DMS153 (cell line): ENCODE measurements around the gene SETD4.

Experiments used
- DNase-seq: peaks from one replicate; lab custom pipeline; 2025; lab: John Stamatoyannopoulos, UW

The SETD4 gene

DNA sequence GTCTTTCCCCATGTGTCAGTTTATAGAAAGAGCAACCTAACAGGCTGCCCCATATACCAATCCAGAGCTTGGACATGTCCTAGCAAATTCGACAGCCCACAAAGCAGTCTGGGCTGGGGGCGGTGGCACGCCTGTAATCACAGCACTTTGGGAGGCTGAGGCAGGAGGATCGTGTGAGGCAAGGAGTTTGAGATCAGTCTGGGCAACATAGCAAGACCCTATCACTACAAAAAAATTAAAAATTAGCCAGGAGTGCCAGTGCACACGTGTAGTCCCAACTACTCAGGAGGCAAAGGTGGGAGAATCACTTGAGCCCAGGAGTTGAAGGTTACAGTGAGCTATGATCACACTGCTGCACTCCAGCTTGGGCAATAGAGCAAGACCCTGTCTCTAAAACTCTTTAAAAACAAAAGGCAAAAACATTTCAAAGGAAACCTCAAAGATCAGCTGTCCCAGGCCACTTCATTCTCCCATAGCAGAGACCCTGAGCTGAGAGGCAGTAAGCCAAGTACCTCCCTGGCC is 54.4 kb downstream of the SETD4 start:
- no peak for DNase-seq

DNA sequence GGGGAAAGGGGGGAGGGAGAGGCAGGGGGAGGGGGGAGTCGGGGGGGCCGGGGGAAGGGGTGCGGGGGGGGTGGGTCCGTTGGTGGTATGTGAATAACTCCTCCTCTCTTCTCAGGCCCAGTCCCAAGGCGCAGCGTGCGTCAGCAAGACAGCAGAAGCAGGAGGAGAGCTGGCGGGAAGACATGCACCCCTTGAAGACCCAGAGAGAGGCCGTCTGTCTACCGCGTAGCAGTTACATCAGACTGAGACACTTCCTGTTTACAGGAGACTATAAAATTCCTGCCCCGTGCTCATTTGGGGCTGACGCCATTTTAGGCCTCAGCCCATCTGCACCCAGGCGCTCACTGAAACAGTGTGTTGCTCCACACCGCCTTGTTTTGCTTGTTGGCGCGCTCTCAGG is 55.3 kb downstream of the SETD4 start:
- DNase-seq, result peak; percentile 29

DNA sequence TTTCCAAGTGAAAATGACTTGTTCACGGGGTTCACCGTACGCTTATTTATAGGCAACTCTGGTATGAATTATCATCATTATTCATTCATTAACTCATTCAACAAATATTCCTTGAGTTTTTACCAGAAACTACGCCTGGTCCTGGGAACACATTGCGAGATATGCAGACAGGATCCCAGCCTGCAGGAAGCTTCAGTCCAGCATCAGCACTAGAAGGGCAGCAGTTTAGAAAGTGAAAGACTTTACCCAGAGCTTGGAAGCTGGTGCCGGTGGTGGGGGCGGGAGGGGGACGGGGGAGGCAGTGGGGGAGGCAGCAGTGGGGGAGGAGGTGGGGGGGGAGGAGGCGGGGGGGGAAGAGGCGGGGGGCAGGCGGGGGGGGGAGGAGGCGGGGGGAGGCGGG is 55.9 kb downstream of the SETD4 start:
- DNase-seq, result no peak

DNA sequence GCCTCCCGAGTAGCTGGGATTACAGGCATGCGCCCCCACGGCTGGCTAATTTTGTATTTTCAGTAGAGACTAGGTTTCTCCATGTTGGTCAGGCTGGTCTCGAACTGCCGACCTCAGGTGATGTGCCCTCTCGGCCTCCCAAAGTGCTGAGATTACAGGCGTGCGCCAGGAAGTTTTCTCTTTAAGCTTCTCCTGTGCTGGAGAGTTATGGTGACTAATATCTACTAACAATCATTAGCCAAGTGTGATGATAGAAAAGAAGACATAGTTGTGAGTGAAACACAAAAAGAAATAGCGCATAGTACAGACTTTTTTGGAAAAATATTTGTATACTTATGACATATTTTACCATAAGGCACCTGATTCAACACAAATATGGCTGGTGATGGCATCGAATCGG is 56.5 kb downstream of the SETD4 start:
- DNase-seq, result no peak

DNA sequence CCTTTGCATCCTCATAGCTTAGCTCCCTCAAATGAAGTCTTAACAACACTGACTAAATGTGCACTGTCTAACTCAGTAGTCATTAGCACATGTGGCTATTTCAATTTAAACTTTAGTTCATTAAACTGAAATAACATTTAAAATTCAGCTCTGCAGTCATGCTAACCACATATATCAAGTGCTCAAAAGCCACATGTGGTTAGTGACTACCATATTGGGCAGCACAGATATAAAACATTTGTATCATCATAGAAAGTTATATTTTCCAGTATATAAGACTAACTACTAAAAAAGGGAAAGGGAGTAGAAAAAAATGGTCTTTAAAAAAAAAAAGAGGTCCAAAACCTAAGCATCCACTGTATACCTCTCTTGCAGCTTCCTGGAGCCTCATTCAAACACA is 64.1 kb downstream of the SETD4 start:
- DNase-seq, result no peak

DNA sequence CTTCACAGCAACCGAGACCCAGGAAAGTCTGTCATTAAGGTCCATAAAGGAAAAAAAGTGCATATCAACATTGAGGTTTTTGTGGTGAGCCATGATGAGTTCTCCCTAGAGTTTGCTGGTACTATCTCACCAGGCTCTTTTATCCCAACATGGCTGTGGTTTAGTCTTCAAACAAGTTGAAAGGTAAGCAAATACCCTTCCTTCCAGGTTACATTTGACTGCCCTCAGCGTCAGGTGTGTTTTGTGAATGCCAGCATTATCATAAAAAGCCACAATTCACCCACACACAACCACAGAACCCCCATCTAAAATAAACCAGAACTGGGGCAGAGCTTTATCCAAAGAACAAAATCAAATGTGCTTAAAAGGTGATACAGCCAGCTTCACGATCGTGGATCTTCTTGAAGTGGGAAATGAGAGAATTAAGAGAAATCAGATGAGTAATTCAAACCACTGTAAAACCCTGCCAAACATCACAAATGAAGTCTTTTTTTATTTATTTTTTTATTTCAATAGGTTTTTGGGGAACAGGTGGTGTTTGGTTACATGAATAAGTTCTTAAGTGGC is 64.7 kb downstream of the SETD4 start:
- peak; percentile 77 for DNase-seq

DNA sequence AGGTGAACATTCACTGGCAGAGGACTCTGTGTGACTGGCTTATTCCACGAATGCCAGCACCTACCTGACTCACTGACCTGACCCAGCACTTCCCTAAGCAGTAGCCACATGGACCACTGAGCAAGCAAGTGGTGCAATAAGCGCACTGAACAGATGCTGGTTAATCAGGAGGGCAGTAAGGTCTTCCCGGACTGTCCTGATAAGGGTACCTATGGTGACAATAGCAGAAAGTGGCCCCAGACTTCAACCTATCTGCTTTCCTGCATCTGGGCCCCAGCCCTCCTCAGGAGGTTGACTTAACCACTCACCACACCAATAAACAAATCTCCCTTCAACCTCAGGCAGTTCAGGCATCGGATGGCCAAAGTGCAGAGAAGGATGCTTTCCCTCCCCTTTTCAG is 65.7 kb downstream of the SETD4 start:
- no peak for DNase-seq

DNA sequence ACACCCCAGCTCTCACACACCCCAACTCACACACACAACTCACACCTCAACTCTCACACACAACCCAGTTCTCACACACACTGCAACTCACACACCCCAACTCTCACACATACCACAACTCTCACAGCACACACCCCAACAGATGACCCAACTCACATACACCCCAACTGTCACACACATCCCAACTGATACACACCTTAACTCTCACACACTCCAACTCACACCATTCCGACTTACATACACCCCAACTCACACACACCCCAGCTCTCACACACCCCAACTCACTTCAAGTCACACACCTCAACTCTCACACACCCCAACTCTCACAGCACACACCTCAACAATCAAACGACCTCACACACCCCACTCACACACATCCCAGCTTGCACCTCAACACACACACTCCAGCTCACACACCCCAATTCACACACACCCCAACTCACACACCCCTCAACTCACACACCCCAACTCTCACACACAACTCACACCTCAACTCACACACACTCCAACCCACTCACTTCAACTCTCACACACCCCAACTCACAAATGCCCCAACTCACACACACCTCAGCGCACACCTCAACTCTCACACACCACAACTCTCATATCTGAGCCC is 66.3 kb downstream of the SETD4 start:
- no peak for DNase-seq

DNA sequence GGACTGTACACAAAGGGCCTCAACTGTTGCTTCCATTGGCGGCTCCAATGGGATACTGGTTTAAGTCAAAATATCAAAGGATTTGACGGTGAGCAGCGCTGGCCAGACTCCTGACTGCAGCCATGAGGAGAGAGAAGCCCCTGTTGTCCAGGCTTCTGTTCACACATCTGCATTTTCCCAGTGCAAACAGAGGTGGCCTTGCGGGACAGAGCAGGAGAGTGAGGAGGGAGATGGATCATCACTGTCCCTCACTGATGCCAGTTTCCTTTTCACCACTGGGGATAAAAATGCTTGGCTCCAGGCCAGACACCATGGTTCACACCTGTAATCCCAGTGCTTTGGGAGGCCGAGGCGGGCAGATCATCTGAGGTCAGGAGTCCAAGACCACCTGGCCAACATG is 69.2 kb downstream of the SETD4 start:
- no peak for DNase-seq

DNA sequence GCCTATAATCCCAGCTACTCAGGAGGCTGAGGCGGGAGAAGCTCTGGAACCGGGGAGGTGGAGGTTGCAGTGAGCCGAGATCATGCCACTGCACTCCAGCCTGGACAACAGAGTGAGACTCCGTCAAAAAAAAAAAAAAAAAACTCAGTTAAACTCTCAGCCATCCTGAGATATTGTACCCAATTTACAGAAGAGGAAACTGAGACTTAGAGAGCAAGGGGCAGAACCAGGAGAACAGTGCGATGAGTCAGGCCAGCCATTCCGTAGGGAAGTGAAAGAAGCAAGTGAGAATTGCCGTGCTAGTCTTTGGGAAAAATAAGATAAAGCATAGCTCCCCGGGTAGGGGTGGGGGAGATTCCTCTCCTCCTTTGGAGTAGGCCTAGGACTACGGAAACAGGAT is 69.7 kb downstream of the SETD4 start:
- no peak for DNase-seq

DNA sequence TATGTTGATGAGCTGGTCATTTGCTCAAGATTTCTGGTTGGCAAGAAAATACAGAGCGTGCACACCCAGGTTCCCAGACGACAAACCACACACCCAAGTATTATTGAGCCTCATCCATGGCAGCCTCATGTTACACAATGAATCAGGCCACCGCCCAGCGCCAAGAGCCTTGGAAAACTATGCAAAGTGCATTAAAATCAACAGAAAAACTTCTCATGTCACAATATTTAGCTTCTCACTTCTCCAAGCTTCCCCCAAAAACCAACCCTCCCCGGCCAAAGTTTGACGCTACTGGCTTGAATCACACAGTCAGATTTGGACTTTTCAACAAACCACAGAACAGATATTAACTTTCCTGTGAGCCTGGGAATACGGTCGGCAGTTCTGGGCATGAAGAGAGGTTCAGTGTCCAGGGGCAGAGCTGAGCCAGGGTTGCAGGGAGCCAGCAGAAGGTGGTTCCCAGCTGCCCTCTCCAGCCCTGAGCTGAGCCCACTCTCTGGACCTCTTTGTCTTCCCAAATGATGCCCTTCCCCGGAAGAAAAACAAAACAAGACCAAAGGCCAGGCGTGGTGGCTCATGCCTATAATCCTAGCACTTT is 71.1 kb downstream of the SETD4 start:
- no peak for DNase-seq

DNA sequence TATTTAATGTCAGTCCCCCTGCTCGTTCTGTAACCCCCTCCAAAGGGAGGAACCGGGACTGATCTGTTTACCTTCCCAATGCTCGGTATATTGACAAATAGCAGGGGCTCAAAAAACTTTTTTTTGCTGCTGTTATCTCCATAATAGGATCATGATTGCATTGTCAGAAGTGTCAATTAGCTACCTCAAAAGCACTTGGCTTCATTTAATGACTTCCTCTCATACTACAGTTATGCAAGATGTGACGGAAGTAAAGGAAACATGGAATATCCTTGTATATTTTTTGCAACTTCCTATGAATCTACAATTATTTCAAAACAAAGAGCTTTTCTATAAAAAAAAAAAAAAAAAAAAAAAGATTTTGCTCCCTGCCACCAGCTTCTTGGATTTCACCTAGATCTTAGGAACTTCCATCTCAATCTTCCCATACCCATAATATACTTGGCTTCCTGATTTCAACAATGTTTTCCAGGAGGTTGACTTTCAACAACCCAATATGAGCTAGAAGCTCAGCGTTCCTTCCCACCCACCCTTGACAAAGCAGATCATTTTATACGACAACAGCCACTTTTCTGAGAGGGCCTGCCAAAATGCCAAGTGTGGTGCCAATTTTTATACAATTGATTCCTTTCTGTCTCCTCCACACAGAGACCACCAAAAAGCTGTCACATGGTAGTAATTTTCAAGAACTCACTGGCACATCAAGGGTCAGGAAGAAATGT is 71.7 kb downstream of the SETD4 start:
- DNase-seq, result no peak

DNA sequence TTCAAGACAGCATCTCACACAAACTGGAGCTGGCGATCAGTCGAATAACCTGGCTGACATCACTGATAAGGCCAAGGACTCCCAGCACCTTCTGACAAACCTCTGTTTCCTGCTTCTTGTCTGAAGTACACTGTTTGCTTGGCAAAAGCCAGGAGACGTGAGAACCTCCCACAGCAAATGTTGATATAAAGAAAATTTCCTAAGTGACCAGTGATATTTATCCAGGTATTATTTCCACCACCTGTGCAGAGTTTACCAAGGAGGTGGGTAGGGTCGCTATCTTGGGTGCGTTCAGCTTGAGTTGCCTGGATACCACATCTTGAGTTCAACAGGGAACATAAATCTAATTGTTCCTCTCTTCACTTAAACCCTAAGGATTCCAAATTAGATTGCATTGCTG is 72.9 kb downstream of the SETD4 start:
- DNase-seq, result no peak

DNA sequence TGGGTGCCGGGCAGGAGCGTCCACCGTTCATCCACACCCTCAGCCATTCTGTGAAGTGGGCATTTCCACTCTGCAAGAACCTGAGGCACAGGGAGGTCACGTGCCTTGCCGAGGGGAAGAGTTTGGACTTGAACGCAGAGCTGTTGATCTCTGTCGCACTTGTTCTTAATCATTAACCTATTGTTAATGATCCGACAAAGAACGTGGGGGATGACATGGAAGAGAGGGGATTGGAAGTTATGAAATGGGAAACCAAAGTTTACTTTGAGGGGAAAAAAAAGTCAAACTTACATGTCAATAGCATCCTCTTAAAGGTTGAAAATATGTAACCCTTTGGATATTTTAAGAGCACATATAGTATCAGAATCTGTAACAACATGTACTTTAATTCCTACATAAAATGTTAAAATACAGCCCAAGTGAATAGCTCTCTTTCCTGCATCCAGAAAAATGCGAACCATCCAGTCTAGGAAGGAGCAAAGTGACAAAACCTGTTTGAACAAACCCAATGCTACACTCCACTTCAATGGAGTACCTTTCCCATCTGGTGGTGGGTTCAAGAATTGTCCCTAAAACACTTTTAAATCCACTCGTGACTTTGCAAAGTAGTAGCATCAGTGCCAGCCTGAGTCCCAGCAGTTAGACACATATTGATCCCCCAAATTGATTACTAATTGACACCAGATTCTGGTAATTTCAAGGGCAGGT is 75.5 kb downstream of the SETD4 start:
- DNase-seq, result no peak
